HG03196 (cell line): Measurements from ENCODE around the gene ELOVL7.
"Not testable (repeated sequence)": the region's sequence is repeated elsewhere in the genome, so short reads cannot be mapped to it uniquely, and the experiment has no call there.

Source experiments
- ATAC-seq: cut with Tn5 transposase; IDR thresholded peaks from one replicate; pipeline ENCODE4 v1.9.1; 2021; ENCODE audit not compliant: unreplicated experiment

The ELOVL7 gene

GRCh38 chr5:60718166-60718892 is 125.7 kb downstream of the ELOVL7 start:
- no peak for ATAC-seq

GRCh38 chr5:60715201-60715928 is 128.7 kb downstream of the ELOVL7 start:
- not testable (repeated sequence) for ATAC-seq

- ATAC-seq = no peak
Measured at GRCh38 chr5:60712950-60713349, 131.1 kb downstream of the ELOVL7 start.

GRCh38 chr5:60711892-60712291 is 132.2 kb downstream of the ELOVL7 start:
- not testable (repeated sequence) for ATAC-seq

- ATAC-seq = no peak
Measured at GRCh38 chr5:60710362-60710761, 133.7 kb downstream of the ELOVL7 start.

GRCh38 chr5:60705144-60705543 is 138.9 kb downstream of the ELOVL7 start:
- no peak for ATAC-seq

- ATAC-seq = no peak
Measured at GRCh38 chr5:60703944-60704343, 140.1 kb downstream of the ELOVL7 start.
